Lung (tissue), 12 donors: Measurements from ENCODE around the gene ASIC1. TPM values are rescaled to one million over a fixed set of nuclear protein-coding genes. Genes with fewer than 3 reads are reported as not detected.

Source experiments
- ATAC-seq: fragments of 200-7000 bp; cut with Tn5 transposase; one replicate; pipeline ENCODE4 v1.9.1; 2020; ENCODE audit warnings: moderate number of reproducible peaks; ENCODE audit not compliant: insufficient read depth, low FRiP score
- DNase-seq, 3 donors: peaks; one replicate each; pipeline ENCODE4 v3.0.0-alpha.2; 2013 to 2017
- H3K27ac ChIP-seq, 2 donors: one replicate each; pipeline ENCODE4 v1.5.1; 2013; ENCODE audit warnings: mild to moderate bottlenecking in 2 of 2, moderate library complexity in 2 of 2, control low read depth in 1 of 2, inconsistent platforms in 1 of 2, low read depth in 1 of 2, low read length in 1 of 2
- H3K27me3 ChIP-seq, 3 donors: one replicate each; pipeline ENCODE4 v1.5.1; 2013; ENCODE audit warnings: low read length in 2 of 3; ENCODE audit not compliant: control insufficient read depth in 3 of 3, insufficient read depth in 3 of 3
- H3K36me3 ChIP-seq, 4 donors: one replicate each; pipeline ENCODE4 v1.5.1; 2013; ENCODE audit warnings: low read length in 4 of 4, mild to moderate bottlenecking in 1 of 4, moderate library complexity in 1 of 4; ENCODE audit not compliant: control insufficient read depth in 4 of 4, insufficient read depth in 4 of 4
- H3K4me1 ChIP-seq, 5 donors: one replicate each; pipeline ENCODE4 v1.5.1; 2013; ENCODE audit warnings: low read length in 5 of 5, mild to moderate bottlenecking in 2 of 5, moderate library complexity in 1 of 5; ENCODE audit not compliant: control insufficient read depth in 5 of 5, insufficient read depth in 5 of 5
- H3K4me3 ChIP-seq: one replicate; pipeline ENCODE4 v1.5.1; 2013; ENCODE audit warnings: mild to moderate bottlenecking, control low read depth, moderate library complexity
- H3K9ac ChIP-seq, 2 donors: one replicate each; pipeline ENCODE4 v1.5.1; 2013; ENCODE audit warnings: low read length in 2 of 2, control low read depth in 1 of 2; ENCODE audit not compliant: insufficient read depth in 1 of 2
- H3K9me3 ChIP-seq, 4 donors: one replicate each; pipeline ENCODE4 v1.5.1; 2013; ENCODE audit warnings: low read length in 3 of 4, mild to moderate bottlenecking in 1 of 4, moderate library complexity in 1 of 4; ENCODE audit not compliant: control insufficient read depth in 4 of 4, insufficient read depth in 3 of 4
- WGBS, 2 donors: extraction: QIAGEN DNeasy Blood & Tissue Kit; methylation state at CpG; one replicate each; pipeline ENCODE4 v1.1.7; 2013; 5-methylcytosine and 5-hydroxymethylcytosine counted together
- polyA plus RNA-seq, 2 donors: library from polyadenylated mRNA; stranded (reverse); fragments of 200-250 nt; gene quantifications; one replicate each; pipeline ENCODE4 v1.2.1, GENCODE V29; 2013
- total RNA-seq, 2 donors: library from RNA; depleted of rRNA in 1 of 2; stranded (reverse); fragments of >200 nt in 1 of 2; gene quantifications; one replicate each; pipeline ENCODE4 v1.2.1, GENCODE V29; 2014 to 2021
- TF ChIP-seq, protein P1 (sequence below): IDR thresholded peaks from 2 replicates; pipeline ENCODE4 v1.5.1; 2012; ENCODE audit warnings: mild to moderate bottlenecking; ENCODE audit errors: control extremely low read depth, extremely low read depth
- donor health status: control.
- donor health status: control.
- donor health status: Bipolar disorder and iron deficiency.
- donor health status: healthy.
- donor health status: DM: yes; HTN: yes; CAD: no.

ASIC1 gene
- total and polyA plus RNA-seq, 4 donors, result 0.41 to 2.0 (median 1.3) TPM

DNA sequence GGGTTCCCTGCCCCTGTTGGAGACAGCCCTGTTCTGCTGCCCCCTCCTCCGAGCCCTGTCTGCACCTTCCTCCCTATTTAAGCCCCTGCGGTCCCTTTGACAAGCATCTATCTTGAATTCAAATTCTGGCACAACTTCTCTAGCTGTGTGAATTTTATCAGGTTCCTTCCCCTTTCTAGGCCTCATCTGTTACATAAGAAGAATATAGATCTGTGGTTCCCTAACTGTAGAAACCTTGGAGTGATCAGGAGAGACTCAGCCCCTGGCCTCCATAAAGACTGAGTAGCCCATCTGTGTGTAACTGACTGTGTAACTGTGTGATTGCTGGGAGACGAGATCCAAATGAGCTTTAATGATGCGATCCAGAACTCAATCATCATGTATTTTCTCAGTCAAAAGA, 19.1 kb upstream of the ASIC1 start:
- WGBS, 2 donors, result 74 to 83% methylated on average over 4 of the region's 4 CpGs

DNA sequence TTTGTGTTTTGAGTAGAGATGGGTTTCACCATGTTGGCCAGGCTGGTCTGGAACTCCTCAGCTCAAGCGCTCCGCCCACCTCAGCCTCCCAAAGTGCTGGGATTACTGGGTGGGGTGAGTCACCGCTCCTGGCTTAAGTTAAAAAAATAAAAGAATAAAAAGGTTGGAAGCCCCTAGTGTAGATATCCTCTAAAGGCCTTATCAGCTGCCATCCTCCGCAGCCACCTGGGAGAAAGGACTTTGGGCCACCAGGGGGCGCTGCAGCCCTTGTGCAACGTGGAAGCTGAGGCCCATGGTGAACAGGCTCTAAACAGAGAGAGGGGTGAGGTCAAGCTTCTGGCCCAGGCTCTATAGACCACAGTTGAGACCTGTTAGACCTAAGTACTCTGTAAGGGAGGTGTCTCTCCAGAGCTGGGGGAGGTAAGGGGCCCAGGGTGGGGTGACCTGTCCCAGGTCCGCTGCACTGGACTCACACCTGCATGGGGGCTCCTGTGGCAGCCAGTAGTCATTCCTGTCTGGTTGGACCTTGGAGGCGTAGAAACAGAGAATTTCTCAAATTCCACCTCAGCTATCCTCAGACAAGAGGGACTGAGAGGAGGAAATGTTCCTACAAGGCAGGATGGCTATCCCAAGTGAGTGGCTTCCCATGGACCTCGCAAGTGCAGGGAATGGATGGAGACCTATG, 18.1 kb upstream of the ASIC1 start:
- peak; percentile 75 for ATAC-seq
- WGBS, 2 donors, result 52 to 54% methylated on average over 9 of the region's 9 CpGs
- TF ChIP-seq, protein P1, sequence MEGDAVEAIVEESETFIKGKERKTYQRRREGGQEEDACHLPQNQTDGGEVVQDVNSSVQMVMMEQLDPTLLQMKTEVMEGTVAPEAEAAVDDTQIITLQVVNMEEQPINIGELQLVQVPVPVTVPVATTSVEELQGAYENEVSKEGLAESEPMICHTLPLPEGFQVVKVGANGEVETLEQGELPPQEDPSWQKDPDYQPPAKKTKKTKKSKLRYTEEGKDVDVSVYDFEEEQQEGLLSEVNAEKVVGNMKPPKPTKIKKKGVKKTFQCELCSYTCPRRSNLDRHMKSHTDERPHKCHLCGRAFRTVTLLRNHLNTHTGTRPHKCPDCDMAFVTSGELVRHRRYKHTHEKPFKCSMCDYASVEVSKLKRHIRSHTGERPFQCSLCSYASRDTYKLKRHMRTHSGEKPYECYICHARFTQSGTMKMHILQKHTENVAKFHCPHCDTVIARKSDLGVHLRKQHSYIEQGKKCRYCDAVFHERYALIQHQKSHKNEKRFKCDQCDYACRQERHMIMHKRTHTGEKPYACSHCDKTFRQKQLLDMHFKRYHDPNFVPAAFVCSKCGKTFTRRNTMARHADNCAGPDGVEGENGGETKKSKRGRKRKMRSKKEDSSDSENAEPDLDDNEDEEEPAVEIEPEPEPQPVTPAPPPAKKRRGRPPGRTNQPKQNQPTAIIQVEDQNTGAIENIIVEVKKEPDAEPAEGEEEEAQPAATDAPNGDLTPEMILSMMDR, result peak; percentile 79
- Histone ChIP-seq H3K9me3 (no peaks in the 10 kb centered on the region), H3K4me3 (peak overlapping the region; percentile 18), H3K9ac (no peak overlapping the region), H3K27ac (no peak overlapping the region), H3K4me1 (no peaks in the 10 kb centered on the region), H3K27me3 (no peaks in the 10 kb centered on the region), H3K36me3 (no peaks in the 10 kb centered on the region)
- peak; percentile 83 to 85 (median 85) for DNase-seq

More for the DNA sequence above, 19.1 kb upstream of the ASIC1 start:
- ATAC-seq (no peak), DNase-seq (no peak)
- Histone ChIP-seq H3K9ac (no peak overlapping the region), H3K4me1 (no peaks in the 10 kb centered on the region), H3K27me3 (no peaks in the 10 kb centered on the region), H3K9me3 (no peaks in the 10 kb centered on the region), H3K4me3 (no peak overlapping the region), H3K36me3 (no peaks in the 10 kb centered on the region), H3K27ac (no peak overlapping the region)
- TF ChIP-seq, protein P1, result no peak

DNA sequence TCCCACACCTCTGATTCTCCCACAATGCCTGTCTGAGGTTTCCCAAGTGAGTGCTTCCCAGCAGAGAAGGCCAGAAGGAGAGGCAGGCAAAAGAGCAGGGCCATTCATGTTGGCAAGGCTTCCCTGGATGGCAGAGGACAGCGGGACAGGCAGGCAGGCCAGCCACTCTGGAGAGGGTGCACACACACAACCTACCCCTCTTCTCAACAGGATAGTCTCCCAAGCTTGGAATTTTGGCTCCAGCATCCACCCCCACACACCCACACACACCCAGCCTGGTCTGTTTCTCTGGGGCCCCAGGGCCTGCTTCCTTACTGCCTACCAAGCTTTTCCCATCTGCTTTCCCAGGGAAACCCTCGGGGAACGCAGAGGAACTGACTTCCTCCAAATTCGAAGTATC, 16.7 kb upstream of the ASIC1 start:
- H3K36me3 ChIP-seq, result no peaks in the 10 kb centered on the region
- no peak overlapping the region for H3K27ac ChIP-seq
- no peaks in the 10 kb centered on the region for H3K4me1 ChIP-seq
- no peaks in the 10 kb centered on the region for H3K27me3 ChIP-seq
- no peaks in the 10 kb centered on the region for H3K9me3 ChIP-seq
- DNase-seq (no peak), ATAC-seq (no peak)
- WGBS, 2 donors, result 79 to 82% methylated on average over 4 of the region's 4 CpGs
- no peak overlapping the region for H3K4me3 ChIP-seq
- no peak overlapping the region for H3K9ac ChIP-seq
- TF ChIP-seq, protein P1, result no peak
